ENCODE data around the gene FBXL20.
"Not testable (repeated sequence)": the region's sequence is repeated elsewhere in the genome, so short reads cannot be mapped to it uniquely, and the experiment has no call there.

Gene FBXL20

GRCh38 chr17:39250076-39250475 lies 151.3 kb downstream of the FBXL20 start:
- not testable (repeated sequence) for DNase-seq (ENCODE audit: low read depth in 2 of 2)

GRCh38 chr17:39246274-39246673 lies 155.2 kb downstream of the FBXL20 start:
- no peak for DNase-seq (ENCODE audit: low read depth in 2 of 2)

- peak; percentile 78 to 92 for DNase-seq (ENCODE audit: low read depth in 2 of 2)
Measured at GRCh38 chr17:39244600-39245570, 156.5 kb downstream of the FBXL20 start.

- DNase-seq (ENCODE audit: low read depth in 2 of 2): no peak
Measured at GRCh38 chr17:39244016-39244599, 157.3 kb downstream of the FBXL20 start.

- DNase-seq (ENCODE audit: low read depth in 2 of 2): no peak
Measured at GRCh38 chr17:39243155-39243554, 158.3 kb downstream of the FBXL20 start.

GRCh38 chr17:39240631-39241030 lies 160.8 kb downstream of the FBXL20 start:
- no peak for DNase-seq (ENCODE audit: low read depth in 2 of 2)

GRCh38 chr17:39239640-39240314 lies 161.6 kb downstream of the FBXL20 start:
- peak; percentile 24 to 63 for DNase-seq (ENCODE audit: low read depth in 2 of 2)

- DNase-seq (ENCODE audit: low read depth in 2 of 2): peak; percentile 32 to 36
Measured at GRCh38 chr17:39238311-39238972, 163.0 kb downstream of the FBXL20 start.

- no peak for DNase-seq (ENCODE audit: low read depth in 2 of 2)
Measured at GRCh38 chr17:39237586-39237985, 163.8 kb downstream of the FBXL20 start.

GRCh38 chr17:39236981-39237441 lies 164.4 kb downstream of the FBXL20 start:
- no peak for DNase-seq (ENCODE audit: low read depth in 2 of 2)

- DNase-seq (ENCODE audit: low read depth in 2 of 2): no peak
Measured at GRCh38 chr17:39236450-39236927, 164.9 kb downstream of the FBXL20 start.

GRCh38 chr17:39235555-39236449 lies 165.6 kb downstream of the FBXL20 start:
- DNase-seq (ENCODE audit: low read depth in 2 of 2): peak in 1 of 2 experiments; percentile 16

- peak in 1 of 2 experiments; percentile 27 for DNase-seq (ENCODE audit: low read depth in 2 of 2)
Measured at GRCh38 chr17:39231591-39232551, 169.6 kb downstream of the FBXL20 start.

GRCh38 chr17:39231091-39231561 lies 170.3 kb downstream of the FBXL20 start:
- DNase-seq (ENCODE audit: low read depth in 2 of 2): no peak

GRCh38 chr17:39230361-39230760 lies 171.1 kb downstream of the FBXL20 start:
- no peak for DNase-seq (ENCODE audit: low read depth in 2 of 2)

- no peak for DNase-seq (ENCODE audit: low read depth in 2 of 2)
Measured at GRCh38 chr17:39229274-39229913, 172.0 kb downstream of the FBXL20 start.

GRCh38 chr17:39227364-39227919 lies 174.0 kb downstream of the FBXL20 start:
- no peak for DNase-seq (ENCODE audit: low read depth in 2 of 2)

- peak in 1 of 2 experiments; percentile 48 for DNase-seq (ENCODE audit: low read depth in 2 of 2)
Measured at GRCh38 chr17:39225959-39226683, 175.3 kb downstream of the FBXL20 start.
